Activated CD4-positive, alpha-beta memory T cell treated with anti-CD3 and anti-CD28 coated beads, Interleukin-2, amount 10 ng/mL, durations not matched to agents 7 days and 5 days (primary cell): ENCODE results near the gene POC1A. TPM values are rescaled to one million over a fixed set of nuclear protein-coding genes. Genes with fewer than 3 reads are reported as not detected.
A peak's percentile ranks its signal among the peaks of the same experiment; 100 is the strongest.
"Not testable (repeated sequence)": the region's sequence is repeated elsewhere in the genome, so short reads cannot be mapped to it uniquely, and the experiment has no call there.

Experiments
- CTCF ChIA-PET: fragments of 350-600 bp; sonication (Branson Sonifier 250); formaldehyde crosslinking; loops from one replicate; lab custom pipeline; 2021; ENCODE audit warnings: antibody characterized with exemption, inconsistent platforms; lab: Charles Lee
- POLR2A ChIA-PET: fragments of 350-600 bp; sonication (Branson Sonifier 250); formaldehyde crosslinking; loops from one replicate; lab custom pipeline; 2021; ENCODE audit warnings: antibody characterized with exemption; lab: Charles Lee
- DNase-seq: peaks from one replicate; pipeline ENCODE4 v3.0.0-alpha.2; 2020
- H3K27ac Mint-ChIP-seq: one replicate; pipeline ENCODE4 v1.8.0; 2021; ENCODE audit warnings: mild to moderate bottlenecking, mixed read lengths
- H3K27me3 Mint-ChIP-seq: one replicate; pipeline ENCODE4 v1.8.0; 2021; ENCODE audit warnings: mixed read lengths
- H3K36me3 Mint-ChIP-seq: one replicate; pipeline ENCODE4 v1.8.0; 2021; ENCODE audit warnings: low read depth, mixed read lengths
- H3K4me1 Mint-ChIP-seq: one replicate; pipeline ENCODE4 v1.8.0; 2021; ENCODE audit warnings: mixed read lengths
- H3K4me3 Mint-ChIP-seq: one replicate; pipeline ENCODE4 v1.8.0; 2021; ENCODE audit warnings: mild to moderate bottlenecking, mixed read lengths
- H3K9me3 Mint-ChIP-seq: one replicate; pipeline ENCODE4 v1.8.0; 2021; ENCODE audit warnings: mixed read lengths
- total RNA-seq, 2 experiments: library from RNA; stranded (reverse); gene quantifications; one replicate each; pipeline ENCODE4 v1.2.3, GENCODE V29; 2021

Gene POC1A
- total RNA-seq, 2 experiments from 2014 or later, result 24.8 to 25.6 TPM

DNA sequence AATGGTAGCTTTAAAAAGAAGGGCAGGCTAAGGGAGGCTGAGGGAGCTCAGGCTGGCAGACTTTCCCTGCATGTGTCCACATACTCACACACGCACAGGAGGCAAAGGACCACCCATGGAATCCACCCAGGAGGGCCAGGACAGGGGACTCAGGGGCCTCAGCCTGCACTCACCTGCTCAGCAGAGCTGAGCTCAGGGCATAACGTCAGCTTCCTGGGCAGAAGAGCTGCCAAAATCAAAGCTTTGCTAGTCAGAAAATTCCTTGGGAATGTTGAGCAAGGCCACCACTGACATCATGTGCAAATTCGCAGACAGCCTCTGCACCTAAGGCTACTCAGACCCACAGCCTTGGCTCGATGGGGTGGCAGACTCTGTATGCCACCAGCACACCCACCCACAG is 27.3 kb upstream of the POC1A start:
- Mint-ChIP-seq H3K27ac (no peak overlapping the region), H3K4me3 (no peak overlapping the region), H3K9me3 (no peaks in the 10 kb centered on the region), H3K27me3 (peaks cover 7% of the 10 kb centered on the region), H3K4me1 (peaks cover 16% of the 10 kb centered on the region), H3K36me3 (no peaks in the 10 kb centered on the region)
- POLR2A ChIA-PET, result interaction anchor here (1.4 to 1.9 kb wide), 2 partner anchors 20 to 186 kb away, joined by 3 to 7 read pairs; partner anchors contain the start of gene RPL29
- DNase-seq, result no peak
- CTCF ChIA-PET, result interaction anchor here (0.6 to 1.3 kb wide), 2 partner anchors 10 to 1086 kb away, joined by 3 to 4 read pairs; no protein-coding TSS in a partner anchor

DNA sequence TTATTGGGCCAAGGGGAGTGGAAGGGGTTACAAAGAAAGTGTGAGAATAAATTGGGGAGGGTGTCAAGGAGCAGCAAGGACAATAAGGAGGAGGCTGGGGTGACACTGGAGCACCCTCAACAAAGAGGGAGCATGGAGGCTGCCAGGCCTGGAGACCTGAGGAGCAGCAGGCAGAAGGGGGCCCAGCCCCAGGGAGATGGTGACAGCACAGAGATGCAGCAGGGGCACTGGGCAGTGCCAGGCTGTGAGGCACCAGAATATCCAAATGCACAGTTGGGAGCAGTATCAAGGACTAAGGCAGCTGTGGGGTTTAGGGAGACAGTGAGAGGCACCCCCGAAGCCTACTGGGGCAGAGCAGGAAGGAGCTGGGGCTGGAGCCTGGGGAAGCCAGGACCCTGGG is 24.3 kb upstream of the POC1A start:
- no peaks in the 10 kb centered on the region for H3K9me3 Mint-ChIP-seq
- POLR2A ChIA-PET, result no interaction called here

DNA sequence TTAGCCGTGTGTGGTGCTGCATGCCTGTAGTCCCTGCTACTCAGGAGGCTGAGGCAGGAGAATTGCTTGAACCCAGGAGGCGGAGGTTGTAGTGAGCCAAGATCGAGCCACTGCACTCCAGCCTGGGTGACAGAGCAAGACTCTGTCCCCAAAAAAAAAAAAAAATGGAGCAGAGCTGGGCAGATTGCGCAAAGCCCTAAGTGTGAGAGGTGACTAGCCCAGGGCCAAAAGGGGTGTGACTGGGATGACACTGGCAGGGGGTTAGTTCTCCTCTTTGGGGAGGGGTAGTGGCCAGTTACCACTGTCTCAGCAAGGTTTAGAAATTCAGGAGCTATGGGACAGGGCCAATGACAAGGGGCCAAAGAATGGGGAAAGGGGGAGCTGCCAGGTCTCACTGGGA is 23.9 kb upstream of the POC1A start:
- POLR2A ChIA-PET, H3K27me3 Mint-ChIP-seq, DNase-seq, H3K4me3 Mint-ChIP-seq, H3K9me3 Mint-ChIP-seq, CTCF ChIA-PET, H3K36me3 Mint-ChIP-seq, H3K27ac Mint-ChIP-seq: not testable (repeated sequence)
- peaks cover 37% of the 10 kb centered on the region for H3K4me1 Mint-ChIP-seq

More for the DNA sequence above, 24.3 kb upstream of the POC1A start:
- CTCF ChIA-PET, result interaction anchor here (0.9 kb wide), 1 partner anchor 28 kb away, joined by 3 read pairs; no protein-coding TSS in a partner anchor
- no peak overlapping the region for H3K4me3 Mint-ChIP-seq
- peaks cover 34% of the 10 kb centered on the region for H3K4me1 Mint-ChIP-seq
- DNase-seq, result no peak
- H3K27ac Mint-ChIP-seq, result no peak overlapping the region
- peaks cover 7% of the 10 kb centered on the region for H3K27me3 Mint-ChIP-seq
- H3K36me3 Mint-ChIP-seq, result no peaks in the 10 kb centered on the region

DNA sequence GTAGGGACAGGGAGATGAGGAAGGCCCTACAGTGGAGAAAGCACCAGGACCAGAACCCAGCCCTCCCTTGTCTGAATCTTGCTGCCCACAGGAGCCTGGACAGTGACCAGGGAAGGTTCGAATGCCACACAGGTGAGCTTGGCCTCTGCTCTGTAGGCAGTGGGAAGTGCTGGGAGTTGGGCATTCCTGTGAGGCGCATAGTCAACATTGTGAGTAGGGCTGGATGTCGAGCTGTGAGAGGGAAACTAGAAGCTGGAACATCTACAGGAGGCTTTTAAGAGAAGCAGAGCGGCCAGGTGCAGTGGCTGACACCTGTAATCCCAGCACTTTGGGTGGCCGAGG is 23.4 kb upstream of the POC1A start:
- no peak overlapping the region for H3K4me3 Mint-ChIP-seq
- POLR2A ChIA-PET, result no interaction called here
- peaks cover 36% of the 10 kb centered on the region for H3K4me1 Mint-ChIP-seq
- DNase-seq, result no peak
- no peak overlapping the region for H3K27ac Mint-ChIP-seq
- CTCF ChIA-PET, result no interaction called here
- no peaks in the 10 kb centered on the region for H3K9me3 Mint-ChIP-seq
- no peaks in the 10 kb centered on the region for H3K36me3 Mint-ChIP-seq
- peaks cover 7% of the 10 kb centered on the region for H3K27me3 Mint-ChIP-seq

DNA sequence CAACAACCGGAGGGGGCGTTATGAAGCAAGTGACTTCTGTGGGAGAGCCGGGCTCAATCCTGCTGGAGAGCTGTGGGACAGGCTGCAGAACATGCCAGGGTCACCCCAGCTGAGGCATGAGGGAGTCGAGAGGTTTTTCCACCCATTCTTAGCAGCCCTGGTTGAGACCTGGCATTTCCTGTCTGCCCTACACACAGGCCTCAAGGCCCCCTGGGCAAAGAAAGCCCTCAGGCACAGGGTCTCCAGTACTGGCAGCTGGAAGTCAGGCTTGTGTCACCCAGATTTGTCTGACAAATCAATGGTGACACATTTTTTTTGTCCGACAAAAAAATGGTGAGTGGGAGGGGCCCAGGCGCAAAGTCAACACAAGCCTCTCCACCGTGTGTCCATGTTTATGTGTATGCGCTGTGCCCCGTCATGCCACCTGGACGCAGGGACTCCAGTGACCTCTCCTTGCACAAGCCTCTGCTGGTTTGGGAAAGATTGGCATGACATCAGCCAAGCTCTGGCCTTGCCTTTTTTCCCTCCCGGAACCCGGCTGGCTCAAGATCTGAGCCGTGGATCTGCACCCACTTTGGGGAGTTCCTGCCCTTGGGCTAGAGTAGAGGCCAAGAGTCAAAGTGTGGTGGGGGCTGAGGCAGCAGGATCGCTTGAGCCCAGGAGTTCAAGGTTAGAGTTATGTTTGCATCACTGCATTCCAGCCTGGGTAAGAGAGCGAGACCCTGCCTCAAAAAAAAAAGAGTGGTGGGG is 22.9 kb upstream of the POC1A start:
- POLR2A ChIA-PET, result interaction anchor here (1.5 kb wide), 1 partner anchor 22 kb away, joined by 3 read pairs; no protein-coding TSS in a partner anchor

DNA sequence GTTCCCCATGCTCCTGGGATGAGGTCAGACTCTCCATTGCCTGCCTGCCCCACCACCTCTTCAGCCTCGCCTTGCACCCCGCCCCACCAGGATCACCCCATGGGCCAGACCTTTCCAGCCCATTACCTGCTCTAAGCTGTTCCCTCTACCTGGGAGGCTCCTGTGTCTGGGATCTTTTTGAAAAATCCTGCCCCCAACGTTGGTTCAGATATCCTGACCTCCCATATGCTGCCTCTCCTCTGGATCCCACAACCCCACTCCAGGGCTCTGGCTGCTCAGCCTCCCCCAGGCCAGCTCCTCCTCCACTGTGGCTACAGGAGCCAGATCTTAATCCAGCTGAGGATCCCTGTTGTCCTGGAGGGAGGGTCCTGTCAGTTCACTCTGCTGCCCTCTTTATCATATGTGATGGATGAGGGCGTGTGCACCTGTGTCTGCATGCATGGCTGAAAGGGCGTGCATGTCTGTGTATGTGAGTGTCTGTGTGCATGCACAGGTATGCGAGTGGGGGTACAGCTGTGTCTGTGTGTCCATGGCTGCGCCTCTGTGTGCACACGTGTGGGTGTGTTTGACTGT is 22.0 kb upstream of the POC1A start:
- CTCF ChIA-PET, result no interaction called here
- Mint-ChIP-seq H3K4me3 (no peak overlapping the region), H3K9me3 (no peaks in the 10 kb centered on the region), H3K36me3 (no peaks in the 10 kb centered on the region), H3K27me3 (peaks cover 7% of the 10 kb centered on the region), H3K4me1 (peaks cover 23% of the 10 kb centered on the region), H3K27ac (no peak overlapping the region)
- DNase-seq, result no peak
- POLR2A ChIA-PET, result interaction anchor here (1.5 kb wide), 1 partner anchor 21 kb away, joined by 3 read pairs; no protein-coding TSS in a partner anchor

More for the DNA sequence above, 22.9 kb upstream of the POC1A start:
- Mint-ChIP-seq H3K36me3 (no peaks in the 10 kb centered on the region), H3K9me3 (no peaks in the 10 kb centered on the region), H3K27ac (no peak overlapping the region), H3K4me3 (no peak overlapping the region), H3K4me1 (peaks cover 30% of the 10 kb centered on the region), H3K27me3 (peaks cover 7% of the 10 kb centered on the region)
- no peak for DNase-seq
- CTCF ChIA-PET, result no interaction called here

DNA sequence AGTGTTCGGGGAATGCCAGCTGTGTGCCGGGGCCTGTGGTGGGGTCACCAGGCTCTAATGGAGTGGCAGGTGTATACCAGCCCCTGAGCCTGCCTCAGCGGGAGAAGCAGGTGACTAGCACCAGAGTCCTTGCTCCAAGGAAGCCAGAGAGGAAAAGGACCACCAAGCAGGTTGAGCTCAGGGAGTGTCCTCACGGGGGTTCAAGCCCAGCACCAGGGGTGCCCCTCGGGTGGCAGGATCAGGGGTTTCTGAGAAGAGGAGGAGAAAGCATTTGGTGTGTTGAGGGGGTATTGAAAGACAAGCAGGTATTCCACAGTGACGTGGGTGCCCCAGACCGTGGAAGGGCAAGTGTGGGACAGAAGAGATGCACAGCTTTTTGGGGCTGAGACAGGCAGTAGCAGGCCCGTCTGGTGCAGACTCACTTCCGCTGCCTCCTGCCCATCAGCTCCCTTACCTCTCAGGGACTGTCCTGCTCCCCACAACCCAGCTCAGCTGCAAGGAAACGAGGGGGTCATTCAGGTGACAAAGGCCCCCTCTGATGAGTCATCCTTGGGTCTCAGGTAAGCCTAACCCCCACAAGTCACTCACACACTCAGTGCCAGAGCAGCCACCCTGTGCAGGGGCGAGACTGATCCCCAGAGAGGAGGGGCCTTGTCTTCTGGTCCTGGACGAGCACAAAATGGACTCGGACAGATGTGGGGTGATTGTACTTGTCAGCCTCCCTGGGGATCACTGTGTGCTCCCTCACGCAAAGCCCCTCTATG is 21.4 kb upstream of the POC1A start:
- H3K4me1 Mint-ChIP-seq, result peaks cover 22% of the 10 kb centered on the region
- H3K4me3 Mint-ChIP-seq, result no peak overlapping the region
- H3K9me3 Mint-ChIP-seq, result no peaks in the 10 kb centered on the region
- H3K27me3 Mint-ChIP-seq, result peaks cover 7% of the 10 kb centered on the region
- POLR2A ChIA-PET, result interaction anchor here (0.8 to 1.9 kb wide), 4 partner anchors 13 to 21 kb away, joined by 3 to 5 read pairs (median 3); partner anchors contain the start of gene POC1A
- CTCF ChIA-PET, result interaction anchor here (0.6 to 1.6 kb wide), 2 partner anchors 21 to 237 kb away, joined by 3 read pairs; partner anchors contain the start of gene POC1A
- H3K36me3 Mint-ChIP-seq, result no peaks in the 10 kb centered on the region
- H3K27ac Mint-ChIP-seq, result peak overlapping the region; percentile 55
- no peak for DNase-seq

DNA sequence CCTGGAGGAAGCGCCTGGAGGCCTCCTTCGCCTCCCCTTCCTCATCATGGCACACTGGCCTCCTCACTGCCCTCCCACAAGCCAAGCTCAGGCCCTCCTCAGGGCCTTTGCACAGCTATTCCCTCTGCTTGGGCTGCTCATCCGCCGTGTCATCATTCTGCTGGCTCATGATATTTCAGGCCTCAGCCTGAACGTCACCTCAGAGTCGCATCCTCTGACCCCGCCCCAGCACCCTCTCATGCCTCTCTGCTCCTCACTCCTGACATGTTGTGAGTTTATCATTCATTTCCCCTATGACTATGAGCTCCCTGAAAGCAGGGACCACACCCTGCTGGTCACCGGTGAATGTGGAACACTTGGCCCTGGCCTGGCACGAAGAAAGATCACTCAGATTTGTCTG is 20.7 kb upstream of the POC1A start:
- CTCF ChIA-PET, result interaction anchor here (0.6 to 1.6 kb wide), 4 partner anchors 20 to 237 kb away, joined by 3 to 4 read pairs (median 3); partner anchors contain the start of gene POC1A
- POLR2A ChIA-PET, result interaction anchor here (0.8 to 1.9 kb wide), 4 partner anchors 14 to 22 kb away, joined by 3 to 5 read pairs (median 3); partner anchors contain the start of gene POC1A
- Mint-ChIP-seq H3K27me3 (peaks cover 2% of the 10 kb centered on the region), H3K27ac (peak overlapping the region; percentile 55), H3K36me3 (no peaks in the 10 kb centered on the region), H3K4me3 (no peak overlapping the region), H3K4me1 (peaks cover 22% of the 10 kb centered on the region), H3K9me3 (no peaks in the 10 kb centered on the region)
- peak; percentile 52 for DNase-seq

DNA sequence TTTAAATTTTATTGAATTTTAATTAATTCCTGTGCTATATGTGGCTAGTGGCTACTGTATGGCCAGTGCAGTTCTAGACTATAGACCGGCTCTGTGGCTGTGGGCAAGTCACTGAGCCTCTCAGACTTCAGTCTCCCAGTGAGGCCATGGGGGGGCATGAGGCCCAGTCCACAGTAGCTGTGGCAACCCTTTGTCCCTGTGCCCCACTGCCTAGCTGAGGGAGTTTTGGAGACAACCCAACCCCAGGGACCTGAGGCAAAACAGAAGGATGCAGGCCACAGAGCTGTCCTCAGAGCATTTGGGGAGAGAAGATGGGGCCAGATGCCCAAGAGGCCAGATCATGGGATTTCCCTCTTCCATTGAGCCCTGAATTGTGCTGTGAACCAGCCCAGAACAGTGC is 18.9 kb upstream of the POC1A start:
- CTCF ChIA-PET, result no interaction called here
- H3K4me3 Mint-ChIP-seq, result no peak overlapping the region
- POLR2A ChIA-PET, result no interaction called here
- DNase-seq, result no peak
- H3K36me3 Mint-ChIP-seq, result no peaks in the 10 kb centered on the region
- no peaks in the 10 kb centered on the region for H3K27me3 Mint-ChIP-seq
- no peak overlapping the region for H3K27ac Mint-ChIP-seq
- no peaks in the 10 kb centered on the region for H3K9me3 Mint-ChIP-seq
- peaks cover 22% of the 10 kb centered on the region for H3K4me1 Mint-ChIP-seq

DNA sequence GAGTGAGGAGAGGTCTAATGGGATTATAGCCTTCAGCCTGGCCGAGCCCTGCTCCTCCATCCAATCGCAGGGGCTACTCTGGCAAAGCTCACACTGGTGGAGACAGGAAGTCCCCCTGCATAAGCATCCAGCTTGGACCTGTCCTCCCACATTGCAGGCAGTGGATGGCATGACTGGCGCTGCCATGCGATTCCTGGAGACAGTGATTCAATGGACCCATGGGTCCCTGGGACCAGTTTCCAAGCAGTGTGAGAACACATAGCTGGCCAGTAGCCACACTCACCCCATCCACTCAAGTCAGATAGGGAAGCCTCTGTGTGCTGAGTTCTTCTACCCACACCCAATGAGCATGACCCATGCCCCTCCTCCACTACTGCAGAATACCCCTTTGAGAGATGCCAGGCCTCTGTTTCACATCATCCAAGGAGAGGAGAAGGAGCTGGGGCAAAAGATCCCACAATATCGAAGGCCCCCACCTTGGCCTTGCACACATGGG is 18.1 kb upstream of the POC1A start:
- Mint-ChIP-seq H3K27me3 (no peaks in the 10 kb centered on the region), H3K36me3 (no peaks in the 10 kb centered on the region), H3K9me3 (no peaks in the 10 kb centered on the region), H3K27ac (no peak overlapping the region), H3K4me1 (peaks cover 22% of the 10 kb centered on the region), H3K4me3 (no peak overlapping the region)
- ChIA-PET POLR2A (no interaction called here), CTCF (no interaction called here)
- no peak for DNase-seq

DNA sequence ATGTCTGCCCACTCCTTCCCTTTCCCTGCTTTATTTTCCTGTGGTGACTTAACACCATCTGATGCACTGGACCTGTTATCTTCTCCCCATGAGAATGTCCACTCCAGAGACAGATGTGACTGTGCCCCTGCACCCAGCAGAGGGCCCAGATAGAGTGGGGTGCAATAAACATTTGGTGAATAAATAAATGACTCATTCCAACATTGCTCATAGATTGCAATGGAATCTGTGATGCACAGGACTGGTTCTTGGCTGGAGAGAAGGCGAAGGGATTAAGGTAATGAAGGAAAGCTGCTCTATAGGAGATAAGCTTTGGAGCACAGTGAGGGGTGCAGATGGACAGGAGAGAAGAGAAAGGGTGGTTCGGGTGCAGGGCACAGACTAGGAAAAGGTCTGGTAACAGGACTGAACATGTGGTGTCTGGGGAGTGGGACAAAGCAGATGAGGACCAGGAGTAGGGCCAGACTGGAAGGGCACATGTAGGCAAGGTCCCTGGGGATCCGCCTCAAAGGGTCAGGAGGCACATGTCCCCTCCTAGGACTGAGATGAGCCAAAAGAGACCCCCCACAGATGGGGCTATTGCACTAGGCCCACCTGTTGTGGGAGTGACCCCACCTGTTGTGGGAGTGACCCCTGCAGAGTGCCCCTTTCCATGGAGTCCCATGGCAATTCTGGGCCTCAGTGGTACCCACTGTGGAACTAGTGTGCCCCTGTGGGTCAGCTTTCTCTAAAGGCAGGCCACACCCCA is 17.5 kb upstream of the POC1A start:
- no peak overlapping the region for H3K27ac Mint-ChIP-seq
- H3K4me1 Mint-ChIP-seq, result peaks cover 22% of the 10 kb centered on the region
- DNase-seq, result no peak
- H3K4me3 Mint-ChIP-seq, result no peak overlapping the region
- no peaks in the 10 kb centered on the region for H3K36me3 Mint-ChIP-seq
- peaks cover 1% of the 10 kb centered on the region for H3K27me3 Mint-ChIP-seq
- ChIA-PET POLR2A (no interaction called here), CTCF (interaction anchor here (1.0 kb wide), 1 partner anchor 14 kb away, joined by 3 read pairs; no protein-coding TSS in a partner anchor)
- H3K9me3 Mint-ChIP-seq, result no peaks in the 10 kb centered on the region

DNA sequence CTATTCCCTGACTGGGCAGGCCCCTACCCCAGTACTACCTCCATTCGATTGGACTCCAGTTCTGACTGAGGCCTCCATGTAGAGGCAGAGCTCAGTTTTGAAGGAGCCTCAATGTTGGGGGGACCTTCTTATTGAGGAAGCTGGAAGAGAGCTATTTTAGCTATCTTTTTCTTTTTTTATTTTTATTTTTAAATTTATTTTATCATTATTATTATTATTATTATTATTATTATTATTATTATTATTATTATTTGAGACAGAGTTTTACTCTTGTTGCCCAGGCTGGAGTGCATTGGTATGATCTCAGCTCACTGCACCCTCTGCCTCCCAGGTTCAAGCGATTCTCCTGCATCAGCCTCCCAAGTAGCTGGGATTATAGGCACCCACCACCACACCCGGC is 16.0 kb upstream of the POC1A start:
- H3K9me3 Mint-ChIP-seq, H3K4me3 Mint-ChIP-seq, DNase-seq, H3K36me3 Mint-ChIP-seq, H3K27ac Mint-ChIP-seq, H3K27me3 Mint-ChIP-seq: not testable (repeated sequence)
- H3K4me1 Mint-ChIP-seq, result peaks cover 13% of the 10 kb centered on the region
- CTCF ChIA-PET, result interaction anchor here (1.1 kb wide), 2 partner anchors 11 to 16 kb away, joined by 3 to 5 read pairs; partner anchors contain the start of gene POC1A
- POLR2A ChIA-PET, result interaction anchor here (0.8 kb wide), 1 partner anchor 16 kb away, joined by 4 read pairs; the partner anchor contains the start of gene POC1A
